Spleen (tissue), 13 donors: ENCODE measurements around the gene OCEL1. TPM values are rescaled to one million over a fixed set of nuclear protein-coding genes. Genes with fewer than 3 reads are reported as not detected.

Source experiments
- DNase-seq: peaks from one replicate; pipeline ENCODE4 v3.0.0-alpha.2; 2020
- H3K27ac ChIP-seq, 8 donors: fragments of 200-600 bp; sonication (generic) in 7 of 8; 1 replicate in 4 of 8; 2 replicates in 4 of 8; pipeline versions ENCODE4 v1.5.0 to v1.8.0; 2016 to 2021; ENCODE audit warnings: inconsistent platforms in 4 of 8, mild to moderate bottlenecking in 4 of 8, moderate library complexity in 1 of 8
- H3K27me3 ChIP-seq, 7 donors: fragments of 200-600 bp; sonication (generic) in 6 of 7; replicated peaks in 1 of 7; 1 replicate in 4 of 7; 2 replicates in 3 of 7; pipeline versions ENCODE4 v1.5.0 to v1.8.0; 2016 to 2021; ENCODE audit warnings: inconsistent platforms in 3 of 7, mild to moderate bottlenecking in 1 of 7
- H3K36me3 ChIP-seq, 6 donors: fragments of 200-600 bp; sonication (generic) in 5 of 6; 1 replicate in 4 of 6; 2 replicates in 2 of 6; pipeline versions ENCODE4 v1.5.0 to v1.8.0; 2016 to 2021; ENCODE audit warnings: inconsistent platforms in 2 of 6
- H3K4me1 ChIP-seq, 6 donors: fragments of 200-600 bp; sonication (generic) in 5 of 6; 1 replicate in 3 of 6; 2 replicates in 3 of 6; pipeline versions ENCODE4 v1.5.0 to v1.8.0; 2016 to 2021; ENCODE audit warnings: inconsistent platforms in 3 of 6
- H3K4me3 ChIP-seq, 8 donors: fragments of 200-600 bp; sonication (generic) in 7 of 8; 1 replicate in 4 of 8; 2 replicates in 4 of 8; pipeline versions ENCODE4 v1.5.0 to v1.8.0; 2016 to 2021; ENCODE audit warnings: inconsistent platforms in 4 of 8, mild to moderate bottlenecking in 4 of 8, moderate library complexity in 2 of 8
- H3K9me3 ChIP-seq, 8 donors: fragments of 200-600 bp; sonication (generic) in 7 of 8; 1 replicate in 4 of 8; 2 replicates in 4 of 8; pipeline versions ENCODE4 v1.5.0 to v1.8.0; 2016 to 2021; ENCODE audit warnings: inconsistent platforms in 4 of 8
- CTCF ChIP-seq, 11 experiments: fragments of 200-600 bp in 7 of 11; fragments of 450-650 bp in 4 of 11; sonication (generic) in 4 of 11; IDR thresholded peaks in 8 of 11; conservative IDR thresholded peaks in 3 of 11; 1 replicate in 7 of 11; 2 replicates in 4 of 11; pipeline versions ENCODE4 v1.4.0 to v1.8.0; 2016 to 2021; ENCODE audit warnings: antibody characterized with exemption in 11 of 11, inconsistent platforms in 4 of 11, mild to moderate bottlenecking in 1 of 11
- POLR2A ChIP-seq, 3 donors: fragments of 450-650 bp; IDR thresholded peaks; one replicate each; pipeline ENCODE4 v1.5.1; 2017; ENCODE audit warnings: antibody characterized with exemption in 3 of 3, mild to moderate bottlenecking in 1 of 3
- POLR2AphosphoS5 ChIP-seq, 3 donors: sonication (generic); formaldehyde crosslinking; IDR thresholded peaks; one replicate each; pipeline ENCODE4 v1.5.1; 2017; ENCODE audit warnings: antibody characterized with exemption in 3 of 3
- WGBS, 5 donors: extraction: QIAGEN DNeasy Blood & Tissue Kit in 3 of 5; methylation state at CpG; one replicate each; pipeline versions ENCODE4 v1.1.5 to v1.1.7; 2013 to 2018; 5-methylcytosine and 5-hydroxymethylcytosine counted together
- intact Hi-C: fragments of 100-400 bp; cut with DNase I; formaldehyde crosslinking; loops from one replicate; pipeline ENCODE4 v1.15.0; 2023; ENCODE audit warnings: low total_unique reads
- long read RNA-seq, 2 donors: transcript quantifications; one replicate each; lab custom pipeline, GENCODE V29; 2026
- polyA plus RNA-seq, 3 donors: library from polyadenylated mRNA; stranded (reverse); fragments of 200-250 nt; gene quantifications; one replicate each; pipeline ENCODE4 v1.2.1, GENCODE V29; 2013
- total RNA-seq, 7 donors: library from RNA; depleted of rRNA in 3 of 7; stranded (reverse); fragments of >200 nt in 3 of 7; fragmentation: NEBNext Ultra II Directional in 4 of 7; extraction: Animal tissue kit (Norgen Biotek cat#: 25700) in 4 of 7; gene quantifications; one replicate each; pipeline versions ENCODE4 v1.1.0 to v1.2.1, GENCODE V29; 2016 to 2021
- donor health status: healthy with polysubstance abuse.
- donor health status: DM: no; HTN: no; CAD: no; lungs with moderate emphysema.
- donor health status: DM: no; HTN: no; CAD: no.
- donor health status: Bipolar disorder and iron deficiency.
- donor health status: healthy.
- donor health status: DM: no; HTN: no; CAD: no.
- donor health status: DM: yes; HTN: yes; CAD: no.

Gene OCEL1
- 10 to 100 TPM in 6 of 7 donors, 1 to 10 TPM in 1; 7.7 to 28.6 (median 25.4) TPM for total RNA-seq
- polyA plus RNA-seq, result 10 to 100 TPM; 20.4 to 31.8 (median 24.3) TPM
- long read RNA-seq, donor 1, partial matches to known transcripts, result 0 of 6 reads
- long read RNA-seq, donor 1, other reads (novel, unspliced or antisense), result 0 of 6 reads
- long read RNA-seq, donor 2, partial matches to known transcripts, result 0 of 7 reads
- long read RNA-seq, donor 2, other reads (novel, unspliced or antisense), result 0 of 7 reads

GRCh38 chr19:17226002-17226933 is at the start of gene OCEL1:
Gene OCEL1, plus strand, starts transcription at chr19:17226226. Its CDS starts 22 bp downstream, at chr19:17226248.
- Histone ChIP-seq H3K9me3 (no peaks in the 10 kb centered on the region), H3K27me3 (no peaks in the 10 kb centered on the region), H3K27ac (peak within 1 kb of the TSS; percentile 86 to 98 (median 96)), H3K36me3 (peaks cover 0 to 34% (median 4%) of the 10 kb centered on the region in 6 donors), H3K4me3 (peak within 1 kb of the TSS; percentile 62 to 91 (median 72)), H3K4me1 (peaks cover 9 to 31% (median 19%) of the 10 kb centered on the region in 6 donors)
- peak in 2 of 3 donors; percentile 24 to 38 for TF ChIP-seq POLR2A (IDR thresholded peaks at IDR 0.05)
- peak in 2 of 11 experiments; percentile 17 to 40 for TF ChIP-seq CTCF (IDR thresholded peaks at IDR 0.05 in 8 of 11, conservative IDR thresholded peaks at IDR 0.05 in 3 of 11)
- peak; percentile 89 to 96 (median 90) for TF ChIP-seq POLR2AphosphoS5 (IDR thresholded peaks at IDR 0.05)
- 1 to 2% (median 1%) methylated on average over 7 to 90 of the region's 90 CpGs for WGBS, 5 donors
- DNase-seq, result peak; percentile 98
- intact Hi-C loops, result no loop called here

GRCh38 chr19:17178291-17178690 is 47.7 kb upstream of the OCEL1 start:
- H3K27ac ChIP-seq, result no peak overlapping the region
- no peaks in the 10 kb centered on the region for H3K27me3 ChIP-seq
- peaks cover 0 to 100% (median 88%) of the 10 kb centered on the region in 6 donors for H3K36me3 ChIP-seq
- intact Hi-C loops, result no loop called here
- TF ChIP-seq CTCF (IDR thresholded peaks at IDR 0.05 in 8 of 11, conservative IDR thresholded peaks at IDR 0.05 in 3 of 11) (no peak), POLR2AphosphoS5 (IDR thresholded peaks at IDR 0.05) (peak in 1 of 3 donors; percentile 4)
- no peak for DNase-seq
- H3K4me1 ChIP-seq, result peaks cover 0 to 13% (median 10%) of the 10 kb centered on the region in 6 donors
- no peak overlapping the region for H3K4me3 ChIP-seq
- no peaks in the 10 kb centered on the region for H3K9me3 ChIP-seq
- WGBS, 5 donors, result 95 to 97% (median 96%) methylated on average over 10 of the region's 10 CpGs

- H3K27me3 ChIP-seq, result no peaks in the 10 kb centered on the region
- H3K36me3 ChIP-seq, result peaks cover 0 to 100% (median 76%) of the 10 kb centered on the region in 6 donors
- peaks cover 0 to 42% (median 27%) of the 10 kb centered on the region in 6 donors for H3K4me1 ChIP-seq
- peak in 2 of 3 donors; percentile 17 to 34 for TF ChIP-seq POLR2AphosphoS5 (IDR thresholded peaks at IDR 0.05)
- no peak for TF ChIP-seq CTCF (IDR thresholded peaks at IDR 0.05 in 8 of 11, conservative IDR thresholded peaks at IDR 0.05 in 3 of 11)
- H3K27ac ChIP-seq, result no peak overlapping the region
- no peaks in the 10 kb centered on the region for H3K9me3 ChIP-seq
- 73 to 92% (median 84%) methylated on average over 22 of the region's 22 CpGs for WGBS, 5 donors
- H3K4me3 ChIP-seq, result no peak overlapping the region
- intact Hi-C loops, result no loop called here
- no peak for DNase-seq
These were observed 44.9 kb upstream of the OCEL1 start for GRCh38 chr19:17180997-17181702.
